Body of pancreas (tissue), 4 donors: ENCODE data around the gene KASH5.

Experiments used
- CTCF ChIP-seq, 7 experiments: fragments of 450-650 bp in 4 of 7; fragments of 200-600 bp in 3 of 7; sonication (generic) in 3 of 7; IDR thresholded peaks; one replicate each; pipeline ENCODE4 v1.5.1; 2016 to 2019; ENCODE audit warnings: antibody characterized with exemption in 7 of 7
- POLR2A ChIP-seq, 3 donors: fragments of 450-650 bp; IDR thresholded peaks; one replicate each; pipeline ENCODE4 v1.6.1; 2016; ENCODE audit warnings: antibody characterized with exemption in 3 of 3, mild to moderate bottlenecking in 2 of 3

- TF ChIP-seq CTCF (IDR thresholded peaks at IDR 0.05) (no peak), POLR2A (IDR thresholded peaks at IDR 0.05) (no peak)
These were observed 10.1 kb downstream of the KASH5 start for GRCh38 chr19:49398001-49398615.
